ENCODE data around the gene DUSP8.
A peak's percentile ranks its signal among the peaks of the same experiment; 100 is the strongest.

Gene DUSP8

DNA sequence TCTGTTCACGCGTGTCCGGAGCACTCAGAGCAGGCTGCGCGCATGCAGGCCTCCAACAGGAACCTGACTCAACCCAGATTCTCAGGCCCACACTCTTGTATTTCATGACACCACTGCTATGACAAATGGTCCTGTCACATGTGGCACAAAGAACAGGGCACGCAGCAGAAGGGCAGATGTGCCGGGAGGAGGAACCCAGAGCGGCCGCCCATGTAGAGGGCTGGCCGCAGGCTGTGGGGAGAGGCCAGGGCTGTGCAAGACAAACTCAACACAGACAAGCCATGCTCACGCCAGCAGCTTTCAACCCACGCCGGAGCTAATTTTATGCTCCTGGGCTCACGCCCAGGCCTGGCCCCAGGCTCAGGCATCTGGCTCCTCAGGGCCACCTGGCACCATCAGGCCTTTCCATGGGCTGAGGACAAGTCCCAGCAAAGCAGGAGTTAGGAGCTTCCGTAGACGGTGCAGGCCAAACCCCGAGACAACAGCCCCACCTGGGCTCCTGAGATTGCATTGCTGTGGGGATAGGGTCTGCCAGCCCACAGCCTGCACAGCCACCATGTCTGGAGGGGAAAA lies 40.0 kb downstream of the DUSP8 start:
- H3K4me3 ChIP-seq: peak overlapping the region; percentile 10
- DNase-seq (ENCODE audit: low spot score): no peak
- peak overlapping the region; percentile 68 to 76 for H3K27ac ChIP-seq
- TF ChIP-seq CTCF (IDR thresholded peaks at IDR 0.05): no peak

- Histone ChIP-seq H3K4me3 (peak overlapping the region; percentile 10), H3K27ac (peak overlapping the region; percentile 68 to 76)
- DNase-seq (ENCODE audit: low spot score): no peak
- no peak for TF ChIP-seq CTCF (IDR thresholded peaks at IDR 0.05)
Observed at GRCh38 chr11:1531449-1532013, 40.5 kb downstream of the DUSP8 start.

- no peak for TF ChIP-seq CTCF (IDR thresholded peaks at IDR 0.05)
- Histone ChIP-seq H3K4me3 (no peak overlapping the region), H3K27ac (peak overlapping the region; percentile 68 to 76)
- DNase-seq (ENCODE audit: low spot score): no peak
Observed at GRCh38 chr11:1530686-1531448, 41.2 kb downstream of the DUSP8 start.

- Histone ChIP-seq H3K4me3 (no peak overlapping the region), H3K27ac (no peak overlapping the region)
- no peak for DNase-seq (ENCODE audit: low spot score)
- no peak for TF ChIP-seq CTCF (IDR thresholded peaks at IDR 0.05)
Observed at GRCh38 chr11:1529774-1530173, 42.3 kb downstream of the DUSP8 start.

- TF ChIP-seq CTCF (IDR thresholded peaks at IDR 0.05): no peak
- no peak overlapping the region for H3K4me3 ChIP-seq
- no peak for DNase-seq (ENCODE audit: low spot score)
- H3K27ac ChIP-seq: no peak overlapping the region
Observed at GRCh38 chr11:1529286-1529685, 42.8 kb downstream of the DUSP8 start.

- no peak for TF ChIP-seq CTCF (IDR thresholded peaks at IDR 0.05)
- no peak for DNase-seq (ENCODE audit: low spot score)
- H3K27ac ChIP-seq: no peak overlapping the region
- no peak overlapping the region for H3K4me3 ChIP-seq
Observed at GRCh38 chr11:1528710-1529109, 43.4 kb downstream of the DUSP8 start.

DNA sequence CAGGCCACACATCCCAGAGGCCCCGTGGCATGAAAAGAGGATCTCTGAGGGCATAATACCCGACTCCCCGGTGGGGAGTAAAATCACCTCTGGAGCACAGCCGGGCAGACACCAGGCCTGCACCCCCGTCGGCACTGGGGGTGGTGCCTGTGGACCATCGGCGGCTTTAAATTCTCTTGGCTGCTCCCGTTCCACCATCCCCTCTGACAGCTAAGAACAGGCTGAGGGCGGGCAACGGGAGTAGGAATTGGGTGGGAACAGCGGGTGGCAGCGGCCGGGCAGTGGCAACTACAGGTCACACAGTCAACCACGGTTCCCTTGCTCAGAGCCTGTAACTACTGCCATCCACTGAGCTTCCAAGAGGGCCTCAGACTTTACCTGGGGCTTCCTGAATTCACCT lies 45.3 kb downstream of the DUSP8 start:
- DNase-seq (ENCODE audit: low spot score): no peak
- no peak for TF ChIP-seq CTCF (IDR thresholded peaks at IDR 0.05)
- H3K27ac ChIP-seq: no peak overlapping the region
- H3K4me3 ChIP-seq: no peak overlapping the region

Data from coronary artery (tissue), 2 donors.